DND-41 (cell line): ENCODE results near the gene SMPD3.

Source experiments
- CTCF ChIP-seq: IDR thresholded peaks from 2 replicates; pipeline ENCODE4 v1.5.1; 2012; ENCODE audit warnings: borderline replicate concordance, low read length, moderate library complexity, mild to moderate bottlenecking; ENCODE audit not compliant: poor library complexity, severe bottlenecking; ENCODE audit errors: extremely low read depth
- EZH2 ChIP-seq: IDR thresholded peaks from 3 replicates; pipeline ENCODE4 v1.6.1; 2012; ENCODE audit warnings: borderline replicate concordance, low read depth, mild to moderate bottlenecking, moderate library complexity, low read length, inconsistent platforms; ENCODE audit not compliant: severe bottlenecking

GRCh38 chr16:68466174-68466573 is 17.9 kb upstream of the SMPD3 start:
- TF ChIP-seq CTCF (no peak), EZH2 (no peak)
